Measurements from ENCODE around the gene INVS. TPM values are rescaled to one million over a fixed set of nuclear protein-coding genes. Genes with fewer than 3 reads are reported as not detected.
A peak's percentile ranks its signal among the peaks of the same experiment; 100 is the strongest.

The INVS gene
- polyA plus RNA-seq, 1 of the 3 experiments (the other 2 are of a cell fraction): 8.1 TPM

DNA sequence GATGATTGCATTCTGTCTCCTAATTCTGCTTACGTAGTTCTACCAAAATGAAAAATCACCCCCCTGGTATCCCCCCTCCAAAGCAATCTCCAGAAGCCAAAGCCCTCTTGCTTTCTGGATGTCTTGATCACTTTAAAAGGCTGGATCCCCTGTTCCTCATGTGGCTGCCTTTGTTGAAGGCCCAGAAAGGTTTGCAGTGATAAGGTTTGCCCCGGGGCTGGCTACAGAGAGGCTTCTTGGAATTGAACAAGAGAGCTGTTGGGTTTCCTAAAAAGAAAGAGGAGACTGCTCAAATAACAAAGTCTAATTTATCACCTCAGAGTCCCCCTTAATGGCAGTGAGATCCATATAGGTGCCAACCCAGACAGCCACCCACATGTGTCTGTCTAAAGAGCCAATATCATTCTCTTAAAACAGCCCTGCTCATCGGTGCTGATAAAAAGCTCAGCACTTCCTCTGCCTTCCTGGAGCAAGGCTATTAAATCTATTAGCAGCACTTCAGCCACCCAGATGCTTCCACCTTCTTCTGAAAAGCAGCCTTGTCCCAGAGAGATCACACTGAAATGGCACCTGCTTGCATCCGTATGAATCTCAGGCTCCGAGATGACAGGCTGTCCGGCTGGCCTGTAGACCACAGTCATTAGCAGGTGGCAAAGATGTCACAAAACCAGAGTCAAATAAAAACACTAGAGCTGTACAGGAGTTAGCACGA is 182.8 kb downstream of the INVS start:
- CTCF ChIA-PET: interaction anchor here (0.7 to 1.8 kb wide), 2 partner anchors 43 to 66 kb away, joined by 3 to 5 read pairs; no protein-coding TSS in a partner anchor
- POLR2A ChIA-PET: no interaction called here

DNA sequence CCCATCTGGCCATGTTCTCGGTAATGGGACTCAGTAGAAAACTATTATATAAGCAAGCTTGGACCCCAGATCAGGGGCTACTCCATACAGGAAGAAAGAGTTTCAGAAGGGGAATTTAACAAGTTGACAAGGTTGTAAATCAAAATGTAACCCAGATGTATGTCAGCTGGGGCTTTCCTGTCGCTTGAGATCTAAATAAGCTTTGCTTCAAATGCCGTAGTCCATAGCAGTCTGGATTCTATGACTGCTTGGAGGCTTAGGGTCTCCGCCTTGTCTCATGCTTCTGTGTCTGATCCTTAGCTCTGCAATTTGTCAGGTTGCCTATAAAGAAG is 183.3 kb downstream of the INVS start:
- H3K4me1 ChIP-seq (ENCODE audit: control insufficient read depth in 1 of 2, insufficient read depth in 2 of 2, low read depth in 1 of 2, low read length in 1 of 2): peaks cover 0 to 13% of the 10 kb centered on the region in 2 experiments; a peak in 1 of 4 replicates
- H3K27ac ChIP-seq (ENCODE audit: low read depth in 2 of 2, low read length in 1 of 2): peak overlapping the region in 1 of 2 experiments; percentile 78; a peak in 2 of 4 replicates
- H3K79me2 ChIP-seq (ENCODE audit: insufficient read depth): no peaks in the 10 kb centered on the region; the same call in 1 of the 2 replicates
- no peak for TF ChIP-seq FOXJ3 (CRISPR knock-in tag; IDR thresholded peaks at IDR 0.05)
- TF ChIP-seq TCF12 (IDR thresholded peaks at IDR 0.05): no peak
- no peak for TF ChIP-seq NRF1 (IDR thresholded peaks at IDR 0.05; ENCODE audit: low read depth, low read length)
- TF ChIP-seq POLR2AphosphoS5 (IDR thresholded peaks at IDR 0.05; ENCODE audit: low read depth, low read length): no peak
- TF ChIP-seq MXI1 (IDR thresholded peaks at IDR 0.05; ENCODE audit: low read depth, low read length): no peak
- TF ChIP-seq USF2 (IDR thresholded peaks at IDR 0.05; ENCODE audit: borderline replicate concordance, low read depth, low read length): no peak
- H3K9me2 ChIP-seq: no peaks in the 10 kb centered on the region
- H3K4me2 ChIP-seq: no peak overlapping the region
- H3F3A ChIP-seq (replicated peaks; ENCODE audit: insufficient read depth): peaks cover 5% of the 10 kb centered on the region
- no peaks in the 10 kb centered on the region for H4K20me1 ChIP-seq (ENCODE audit: insufficient read depth)
- ChIA-PET POLR2A (no interaction called here), CTCF (interaction anchor here (0.7 kb wide), 1 partner anchor 43 kb away, joined by 3 read pairs; no protein-coding TSS in a partner anchor)
- no peak overlapping the region for H2AFZ ChIP-seq (ENCODE audit: low read depth)
- 98% methylated on average over 4 of the region's 4 CpGs for WGBS (ENCODE audit: low lambda C conversion rate)
- no peaks in the 10 kb centered on the region for H3K9me3 ChIP-seq
- no peak for DNase-seq
- no peaks in the 10 kb centered on the region for H3K27me3 ChIP-seq (ENCODE audit: insufficient read depth)
- no peak overlapping the region for H3K4me3 ChIP-seq (ENCODE audit: low read depth in 2 of 2, low read length in 1 of 2)
- no peak overlapping the region for H3K9ac ChIP-seq
- peaks cover 52 to 58% of the 10 kb centered on the region in 2 experiments for H3K36me3 ChIP-seq (replicated peaks in 1 of 2; ENCODE audit: control insufficient read depth in 1 of 2, insufficient read depth in 2 of 2, low read length in 1 of 2)

More for the DNA sequence above, 182.8 kb downstream of the INVS start:
- Histone ChIP-seq H3K27ac (ENCODE audit: low read depth in 2 of 2, low read length in 1 of 2) (peak overlapping the region in 1 of 2 experiments; percentile 78; a peak in 2 of 4 replicates), H3K79me2 (ENCODE audit: insufficient read depth) (no peaks in the 10 kb centered on the region), H3F3A (replicated peaks; ENCODE audit: insufficient read depth) (peaks cover 10% of the 10 kb centered on the region), H2AFZ (ENCODE audit: low read depth) (no peak overlapping the region), H3K36me3 (replicated peaks in 1 of 2; ENCODE audit: control insufficient read depth in 1 of 2, insufficient read depth in 2 of 2, low read length in 1 of 2) (peaks cover 47 to 53% of the 10 kb centered on the region in 2 experiments), H3K4me2 (no peak overlapping the region), H3K4me3 (ENCODE audit: low read depth in 2 of 2, low read length in 1 of 2) (no peak overlapping the region), H3K9me2 (no peaks in the 10 kb centered on the region), H4K20me1 (ENCODE audit: insufficient read depth) (no peaks in the 10 kb centered on the region), H3K4me1 (ENCODE audit: control insufficient read depth in 1 of 2, insufficient read depth in 2 of 2, low read depth in 1 of 2, low read length in 1 of 2) (peaks cover 0 to 13% of the 10 kb centered on the region in 2 experiments; a peak in 1 of 4 replicates), H3K9ac (no peak overlapping the region), H3K27me3 (ENCODE audit: insufficient read depth) (no peaks in the 10 kb centered on the region), H3K9me3 (no peaks in the 10 kb centered on the region)
- TF ChIP-seq MXI1 (IDR thresholded peaks at IDR 0.05; ENCODE audit: low read depth, low read length) (0 out of 2 replicates have a peak, but pooled peaks have one; percentile 1), MAX (IDR thresholded peaks at IDR 0.05; ENCODE audit: low read depth) (no peak), EP300 (IDR thresholded peaks at IDR 0.05; ENCODE audit: borderline replicate concordance in 1 of 2, low read depth in 1 of 2, low read length in 1 of 2) (peak in 1 of 2 experiments; percentile 4; a peak in 1 of 4 replicates), MEF2A (IDR thresholded peaks at IDR 0.05; ENCODE audit: borderline replicate concordance, low read depth) (no peak), NRF1 (IDR thresholded peaks at IDR 0.05; ENCODE audit: low read depth, low read length) (no peak), TEAD4 (IDR thresholded peaks at IDR 0.05; ENCODE audit: borderline replicate concordance, insufficient read depth) (no peak), POLR2AphosphoS5 (IDR thresholded peaks at IDR 0.05; ENCODE audit: low read depth, low read length) (no peak), RAD21 (IDR thresholded peaks at IDR 0.05; ENCODE audit: low read length) (no peak)
- 83% methylated on average over 7 of the region's 7 CpGs for WGBS (ENCODE audit: low lambda C conversion rate)
- DNase-seq: peak; percentile 32

Data from SK-N-SH (cell line).